Lower leg skin (tissue), 4 donors: ENCODE measurements around the gene CCDC117. TPM values are rescaled to one million over a fixed set of nuclear protein-coding genes. Genes with fewer than 3 reads are reported as not detected.
A peak's percentile ranks its signal among the peaks of the same experiment; 100 is the strongest.
"Not testable (repeated sequence)": the region's sequence is repeated elsewhere in the genome, so short reads cannot be mapped to it uniquely, and the experiment has no call there.

Source experiments
- DNase-seq, 2 donors: peaks; one replicate each; pipeline ENCODE4 v3.0.0-alpha.2; 2019; ENCODE audit warnings: low spot score in 2 of 2
- H3K4me3 ChIP-seq: fragments of 200-600 bp; sonication (generic); 2 replicates; pipeline ENCODE4 v1.5.1; 2017; ENCODE audit warnings: mild to moderate bottlenecking, low read depth; ENCODE audit not compliant: poor library complexity, severe bottlenecking
- CTCF ChIP-seq, 3 donors: fragments of 450-650 bp; IDR thresholded peaks; one replicate each; pipeline ENCODE4 v1.5.1; 2016; ENCODE audit warnings: antibody characterized with exemption in 3 of 3, mild to moderate bottlenecking in 3 of 3, moderate library complexity in 2 of 3
- POLR2A ChIP-seq, 2 donors: fragments of 450-650 bp; IDR thresholded peaks; one replicate each; pipeline ENCODE4 v1.6.1; 2016 to 2017; ENCODE audit warnings: antibody characterized with exemption in 2 of 2, mild to moderate bottlenecking in 1 of 2, moderate library complexity in 1 of 2
- WGBS, 2 donors: methylation state at CpG; one replicate each; pipeline ENCODE4 v1.1.5; 2018; 5-methylcytosine and 5-hydroxymethylcytosine counted together
- intact Hi-C: fragments of 100-400 bp; cut with DNase I; formaldehyde crosslinking; loops from one replicate; pipeline ENCODE4 v1.15.0; 2023; ENCODE audit warnings: low total_unique reads
- total RNA-seq, 4 donors: library from RNA; depleted of rRNA; stranded (reverse); fragments of >200 nt; gene quantifications; one replicate each; pipeline ENCODE4 v1.1.0, GENCODE V29; 2016

Gene CCDC117
- total RNA-seq, 4 donors from 2014 or later = 15.1 to 20.8 (median 16.7) TPM

GRCh38 chr22:28736301-28737155 is 36.0 kb upstream of the CCDC117 start:
- intact Hi-C loops = no loop called here
- WGBS, 2 donors = 78 to 82% methylated on average over 7 of the region's 7 CpGs
- no peak overlapping the region for H3K4me3 ChIP-seq
- no peak for DNase-seq
- TF ChIP-seq CTCF (IDR thresholded peaks at IDR 0.05) = no peak
- TF ChIP-seq POLR2A (IDR thresholded peaks at IDR 0.05) = no peak

GRCh38 chr22:28737701-28738100 is 34.8 kb upstream of the CCDC117 start:
- DNase-seq = no peak
- WGBS, 2 donors = 96 to 98% methylated on average over 3 of the region's 3 CpGs
- TF ChIP-seq POLR2A (IDR thresholded peaks at IDR 0.05) = no peak
- no peak for TF ChIP-seq CTCF (IDR thresholded peaks at IDR 0.05)
- intact Hi-C loops = no loop called here
- no peak overlapping the region for H3K4me3 ChIP-seq

- intact Hi-C loops, DNase-seq, H3K4me3 ChIP-seq: not testable (repeated sequence)
- 88 to 91% methylated on average over 8 of the region's 8 CpGs for WGBS, 2 donors
Measured at GRCh38 chr22:28738876-28739275, 33.6 kb upstream of the CCDC117 start.

- peak overlapping the region; percentile 9 for H3K4me3 ChIP-seq
- TF ChIP-seq CTCF (IDR thresholded peaks at IDR 0.05) (no peak), POLR2A (IDR thresholded peaks at IDR 0.05) (no peak)
- intact Hi-C loops = no loop called here
- DNase-seq = no peak
- WGBS, 2 donors = 5 to 6% methylated on average over 18 of the region's 18 CpGs
Measured at GRCh38 chr22:28741200-28741784, 31.2 kb upstream of the CCDC117 start.

- no peak for TF ChIP-seq POLR2A (IDR thresholded peaks at IDR 0.05)
- H3K4me3 ChIP-seq = peak within 1 kb of the TSS; percentile 84
- 1% methylated on average over 34 to 47 of the region's 54 CpGs for WGBS, 2 donors
- peak; percentile 98 to 100 for DNase-seq
- intact Hi-C loops = no loop called here
Measured at GRCh38 chr22:28741785-28742561, 30.5 kb upstream of the CCDC117 start, which contains the start of the genes CHEK2 and HSCB. CHEK2 (minus strand) TSS chr22:28741820; CDS start chr22:28734721, 7,099 bp downstream. HSCB (plus strand) TSS chr22:28742039; CDS start chr22:28742096, 57 bp downstream.

GRCh38 chr22:28742562-28742962 is 29.9 kb upstream of the CCDC117 start:
- 2 to 4% methylated on average over 10 of the region's 10 CpGs for WGBS, 2 donors
- no peak for TF ChIP-seq POLR2A (IDR thresholded peaks at IDR 0.05)
- no peak for TF ChIP-seq CTCF (IDR thresholded peaks at IDR 0.05)
- H3K4me3 ChIP-seq = peak overlapping the region; percentile 84
- no peak for DNase-seq
- intact Hi-C loops = no loop called here
